ENCODE measurements around the gene KCNG2. TPM values are rescaled to one million over a fixed set of nuclear protein-coding genes. Genes with fewer than 3 reads are reported as not detected.

The KCNG2 gene
- total RNA-seq, 1 experiment from 2014 or later: not detected

DNA sequence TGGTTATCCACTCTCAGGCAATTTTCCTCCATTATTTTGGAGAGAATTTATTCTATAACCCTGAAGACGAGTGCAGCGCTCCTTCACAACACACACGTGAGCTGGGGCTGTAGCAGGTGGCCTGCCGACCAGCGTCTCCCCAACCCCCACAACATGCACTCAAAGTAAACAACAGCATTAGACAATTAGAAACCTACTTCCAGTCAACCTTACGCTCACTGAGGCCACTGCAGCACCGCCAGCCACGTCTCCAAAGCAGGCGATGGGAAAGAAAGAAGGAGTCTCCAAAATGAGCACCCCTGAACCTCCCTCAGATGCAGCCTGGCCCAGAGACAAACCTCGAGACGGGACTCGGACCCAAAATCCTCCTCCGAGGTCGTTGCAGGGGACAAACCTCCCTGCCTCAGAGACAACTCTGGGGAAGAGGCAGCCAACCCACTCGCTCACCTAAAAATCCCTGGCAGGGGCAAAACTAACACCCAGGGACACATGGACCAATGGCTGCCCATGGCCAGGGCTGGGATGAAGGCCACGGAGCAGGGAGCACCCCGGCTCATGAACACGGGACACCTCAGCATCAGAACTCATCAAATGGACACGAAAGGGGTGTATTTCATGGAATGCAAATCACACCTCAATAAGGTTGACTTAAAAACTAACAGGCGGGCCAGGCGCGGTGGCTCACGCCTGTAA is 151.1 kb downstream of the KCNG2 start:
- no peaks in the 10 kb centered on the region for H3K27me3 Mint-ChIP-seq (ENCODE audit: insufficient read depth, unreplicated experiment)

More for the DNA sequence above, 151.1 kb downstream of the KCNG2 start:
- no TSS peak for BruUV-seq (replicated peaks)
- intact Hi-C loops (cut with micrococcal nuclease; ENCODE audit: unreplicated experiment): no loop called here
- no peak overlapping the region for H3K4me3 ChIP-seq (ENCODE audit: low read depth, low read length)
- Mint-ChIP-seq H3K4me1 (ENCODE audit: low read depth, unreplicated experiment) (no peaks in the 10 kb centered on the region), H3K4me3 (ENCODE audit: unreplicated experiment) (no peak overlapping the region), H3K9me3 (ENCODE audit: unreplicated experiment) (no peaks in the 10 kb centered on the region), H3K27ac (ENCODE audit: unreplicated experiment) (no peak overlapping the region), H3K36me3 (ENCODE audit: insufficient read depth, unreplicated experiment) (peaks cover 5% of the 10 kb centered on the region)
- H3K27me3 ChIP-seq (replicated peaks; ENCODE audit: control insufficient read depth, insufficient read depth, low read length): no peaks in the 10 kb centered on the region
- ChIA-PET CTCF (no interaction called here), POLR2A (no interaction called here)
- H3K9me3 ChIP-seq: no peaks in the 10 kb centered on the region
- H3K4me1 ChIP-seq: no peaks in the 10 kb centered on the region
- no peaks in the 10 kb centered on the region for H3K36me3 ChIP-seq (ENCODE audit: control insufficient read depth, insufficient read depth, low read length)
- TF ChIP-seq CTCF (IDR thresholded peaks at IDR 0.05; ENCODE audit: insufficient read depth in 1 of 2, low read depth in 1 of 2, low read length in 1 of 2, severe bottlenecking in 1 of 2, unreplicated experiment in 1 of 2): no peak
- no peak for DNase-seq

Other genes starting within 250 kb of the KCNG2 start
- 14.7 and 16.1 TPM in 2 replicates for gene CTDP1, start 118.1 kb upstream of the KCNG2 start, total RNA-seq (2022)
- 18.8 and 19.5 TPM in 2 replicates for gene SLC66A2, start 153.7 kb downstream of the KCNG2 start, total RNA-seq (2022)
- 25.7 and 25.9 TPM in 2 replicates for gene HSBP1L1, start 166.7 kb downstream of the KCNG2 start, total RNA-seq (2022)
- gene TXNL4A, start 190.6 kb downstream of the KCNG2 start, total RNA-seq (2022): 80.2 and 83.3 TPM in 2 replicates
- gene RBFA, start 236.5 kb downstream of the KCNG2 start, total RNA-seq (2022): 19.2 and 19.3 TPM in 2 replicates